NCI-H146 treated with DMSO at 0.1 percent for 48 hours (cell line): Measurements from ENCODE around the gene CDCA3.
"Not testable (repeated sequence)": the region's sequence is repeated elsewhere in the genome, so short reads cannot be mapped to it uniquely, and the experiment has no call there.

Source experiments
- DNase-seq: peaks from one replicate; lab custom pipeline; 2025; ENCODE audit not compliant: unreplicated experiment; lab: John Stamatoyannopoulos, UW

The CDCA3 gene

GRCh38 chr12:6873094-6874014 lies 22.3 kb upstream of the CDCA3 start, which contains the start of gene SPSB2:
TSS of gene SPSB2 (minus strand) at chr12:6873303. CDS start at chr12:6872901, 402 bp downstream.
- DNase-seq = peak; percentile 97

- DNase-seq = peak; percentile 60
Observed at GRCh38 chr12:6872073-6873048, 21.3 kb upstream of the CDCA3 start.

- peak; percentile 15 for DNase-seq
Observed at GRCh38 chr12:6871052-6871957, 20.2 kb upstream of the CDCA3 start.

GRCh38 chr12:6870304-6870703 lies 19.2 kb upstream of the CDCA3 start:
- not testable (repeated sequence) for DNase-seq

- peak; percentile 82 for DNase-seq
Observed at GRCh38 chr12:6869049-6870021, 18.2 kb upstream of the CDCA3 start.

GRCh38 chr12:6868211-6869048 lies 17.3 kb upstream of the CDCA3 start:
- no peak for DNase-seq

- DNase-seq = peak; percentile 83
Observed at GRCh38 chr12:6867413-6868210, 16.5 kb upstream of the CDCA3 start, which contains the start of gene TPI1. TSS of gene TPI1 (plus strand) at chr12:6867531. CDS start at chr12:6867567, 36 bp downstream.

- DNase-seq = no peak
Observed at GRCh38 chr12:6866920-6867412, 15.9 kb upstream of the CDCA3 start.

- no peak for DNase-seq
Observed at GRCh38 chr12:6866163-6866919, 15.3 kb upstream of the CDCA3 start.

- not testable (repeated sequence) for DNase-seq
Observed at GRCh38 chr12:6865307-6865706, 14.2 kb upstream of the CDCA3 start.

- DNase-seq = no peak
Observed at GRCh38 chr12:6863586-6864321, 12.7 kb upstream of the CDCA3 start.

GRCh38 chr12:6863033-6863432 lies 11.9 kb upstream of the CDCA3 start:
- DNase-seq = no peak

- DNase-seq = no peak
Observed at GRCh38 chr12:6861391-6861790, 10.3 kb upstream of the CDCA3 start.

GRCh38 chr12:6860942-6861341 lies 9.9 kb upstream of the CDCA3 start:
- DNase-seq = no peak

GRCh38 chr12:6860116-6860515 lies 9.0 kb upstream of the CDCA3 start:
- DNase-seq = no peak

GRCh38 chr12:6858799-6859198 lies 7.7 kb upstream of the CDCA3 start:
- no peak for DNase-seq
